ENCODE measurements around the gene TRIM67. TPM values are rescaled to one million over a fixed set of nuclear protein-coding genes. Genes with fewer than 3 reads are reported as not detected.

The TRIM67 gene
- total and polyA plus RNA-seq, 8 donors = 0.03 to 0.18 (median 0.15) TPM; not detected in 5

- no peak for DNase-seq
- no peak for TF ChIP-seq CTCF (IDR thresholded peaks at IDR 0.05)
- Histone ChIP-seq H3K36me3 (no peaks in the 10 kb centered on the region), H3K27me3 (peaks cover 0 to 69% (median 11%) of the 10 kb centered on the region in 3 donors), H3K4me1 (no peaks in the 10 kb centered on the region), H3K4me3 (no peak overlapping the region), H3K9me3 (peaks cover 0 to 6% (median 3%) of the 10 kb centered on the region in 4 donors), H3K27ac (no peak overlapping the region)
- intact Hi-C loops (cut with DNase I; ENCODE audit: low total_unique reads) = no loop called here
- 70 to 85% (median 76%) methylated on average over 3 of the region's 3 CpGs for WGBS, 5 donors
Observed at GRCh38 chr1:231181271-231181670, 19.4 kb downstream of the TRIM67 start.

- Histone ChIP-seq H3K4me1 (no peaks in the 10 kb centered on the region), H3K36me3 (no peaks in the 10 kb centered on the region), H3K4me3 (no peak overlapping the region), H3K9me3 (peaks cover 0 to 6% (median 3%) of the 10 kb centered on the region in 4 donors), H3K27me3 (peaks cover 0 to 71% (median 11%) of the 10 kb centered on the region in 3 donors), H3K27ac (no peak overlapping the region)
- intact Hi-C loops (cut with DNase I; ENCODE audit: low total_unique reads) = no loop called here
- TF ChIP-seq POLR2AphosphoS5 (IDR thresholded peaks at IDR 0.05) (no peak), CTCF (IDR thresholded peaks at IDR 0.05) (no peak)
- WGBS, 5 donors = 81 to 88% (median 83%) methylated on average over 6 of the region's 6 CpGs
- DNase-seq = no peak
Observed at GRCh38 chr1:231182317-231182716, 20.5 kb downstream of the TRIM67 start.

- Histone ChIP-seq H3K36me3 (no peaks in the 10 kb centered on the region), H3K4me3 (no peak overlapping the region), H3K9me3 (peaks cover 0 to 5% (median 2%) of the 10 kb centered on the region in 4 donors), H3K27ac (no peak overlapping the region), H3K27me3 (peaks cover 0 to 81% (median 14%) of the 10 kb centered on the region in 3 donors), H3K4me1 (no peaks in the 10 kb centered on the region)
- 54 to 61% (median 56%) methylated on average over 13 of the region's 13 CpGs for whole genome bisulfite sequencing, 5 donors
- no peak for DNase-seq
- TF ChIP-seq POLR2A (IDR thresholded peaks at IDR 0.05) (no peak), EP300 (IDR thresholded peaks at IDR 0.05) (no peak), POLR2AphosphoS5 (IDR thresholded peaks at IDR 0.05) (no peak), CTCF (IDR thresholded peaks at IDR 0.05) (no peak)
- intact Hi-C loops (cut with DNase I; ENCODE audit: low total_unique reads) = no loop called here
Observed at GRCh38 chr1:231183639-231184590, 22.1 kb downstream of the TRIM67 start.

GRCh38 chr1:231184891-231185290 is 23.0 kb downstream of the TRIM67 start:
- H3K4me1 ChIP-seq = no peaks in the 10 kb centered on the region
- peaks cover 0 to 5% (median 4%) of the 10 kb centered on the region in 4 donors for H3K9me3 ChIP-seq
- no peaks in the 10 kb centered on the region for H3K36me3 ChIP-seq
- 76 to 87% (median 83%) methylated on average over 5 to 6 of the region's 6 CpGs for WGBS, 5 donors
- DNase-seq = no peak
- intact Hi-C loops (cut with DNase I; ENCODE audit: low total_unique reads) = no loop called here
- no peak overlapping the region for H3K4me3 ChIP-seq
- TF ChIP-seq CTCF (IDR thresholded peaks at IDR 0.05) (no peak), EP300 (IDR thresholded peaks at IDR 0.05) (no peak), POLR2A (IDR thresholded peaks at IDR 0.05) (no peak), POLR2AphosphoS5 (IDR thresholded peaks at IDR 0.05) (no peak)
- H3K27ac ChIP-seq = no peak overlapping the region
- H3K27me3 ChIP-seq = peaks cover 0 to 79% (median 14%) of the 10 kb centered on the region in 3 donors

Measured in stomach (tissue), 9 donors.